ENCODE measurements around the gene HOXB2. TPM values are rescaled to one million over a fixed set of nuclear protein-coding genes. Genes with fewer than 3 reads are reported as not detected.
"Not testable (repeated sequence)": the region's sequence is repeated elsewhere in the genome, so short reads cannot be mapped to it uniquely, and the experiment has no call there.

The HOXB2 gene
- total RNA-seq, 3 donors from 2014 or later, result 0.93 to 32.4 (median 3.3) TPM

GRCh38 chr17:48510761-48511604 is 33.9 kb downstream of the HOXB2 start:
- Histone ChIP-seq H3K4me1 (ENCODE audit: low read depth) (peaks cover 6% of the 10 kb centered on the region), H3K4me3 (no peak overlapping the region), H3K9me3 (no peaks in the 10 kb centered on the region), H3K36me3 (ENCODE audit: low read depth) (no peaks in the 10 kb centered on the region)
- intact Hi-C loops (cut with DNase I, micrococcal nuclease), result no loop called here
- ATAC-seq (no peak), DNase-seq (no peak)
- TF ChIP-seq CTCF (IDR thresholded peaks at IDR 0.05), result no peak

- DNase-seq, result no peak
- H3K4me1 ChIP-seq (ENCODE audit: low read depth), result peaks cover 9% of the 10 kb centered on the region
- intact Hi-C loops (cut with DNase I, micrococcal nuclease), result no loop called here
- TF ChIP-seq CTCF (IDR thresholded peaks at IDR 0.05), result no peak
- ATAC-seq, result no peak
- no peak overlapping the region for H3K4me3 ChIP-seq
- H3K9me3 ChIP-seq, result no peaks in the 10 kb centered on the region
- H3K36me3 ChIP-seq (ENCODE audit: low read depth), result no peaks in the 10 kb centered on the region
Measured at GRCh38 chr17:48510381-48510760, 34.5 kb downstream of the HOXB2 start.

GRCh38 chr17:48509708-48510107 is 35.2 kb downstream of the HOXB2 start:
- H3K4me3 ChIP-seq; H3K9me3 ChIP-seq; ATAC-seq; DNase-seq; intact Hi-C loops (cut with DNase I, micrococcal nuclease); H3K36me3 ChIP-seq (ENCODE audit: low read depth): not testable (repeated sequence)
- H3K4me1 ChIP-seq (ENCODE audit: low read depth), result peaks cover 12% of the 10 kb centered on the region

GRCh38 chr17:48506246-48506645 is 38.7 kb downstream of the HOXB2 start:
- ATAC-seq (no peak), DNase-seq (no peak)
- no peaks in the 10 kb centered on the region for H3K36me3 ChIP-seq (ENCODE audit: low read depth)
- intact Hi-C loops (cut with DNase I, micrococcal nuclease), result no loop called here
- H3K4me3 ChIP-seq, result no peak overlapping the region
- H3K9me3 ChIP-seq, result no peaks in the 10 kb centered on the region
- peaks cover 6% of the 10 kb centered on the region for H3K4me1 ChIP-seq (ENCODE audit: low read depth)
- no peak for TF ChIP-seq CTCF (IDR thresholded peaks at IDR 0.05)

GRCh38 chr17:48505788-48506187 is 39.1 kb downstream of the HOXB2 start:
- peak in 1 of 3 donors; percentile 14 for DNase-seq
- Histone ChIP-seq H3K4me1 (ENCODE audit: low read depth) (peaks cover 6% of the 10 kb centered on the region), H3K4me3 (no peak overlapping the region), H3K9me3 (no peaks in the 10 kb centered on the region), H3K36me3 (ENCODE audit: low read depth) (no peaks in the 10 kb centered on the region)
- intact Hi-C loops (cut with DNase I, micrococcal nuclease), result no loop called here
- peak; percentile 87 for ATAC-seq
- no peak for TF ChIP-seq CTCF (IDR thresholded peaks at IDR 0.05)

- Histone ChIP-seq H3K4me1 (ENCODE audit: low read depth) (peaks cover 6% of the 10 kb centered on the region), H3K36me3 (ENCODE audit: low read depth) (no peaks in the 10 kb centered on the region), H3K9me3 (no peaks in the 10 kb centered on the region), H3K4me3 (no peak overlapping the region)
- intact Hi-C loops (cut with DNase I, micrococcal nuclease), result no loop called here
- ATAC-seq (peak; percentile 54), DNase-seq (no peak)
- TF ChIP-seq CTCF (IDR thresholded peaks at IDR 0.05), result no peak
Measured at GRCh38 chr17:48504953-48505352, 40.0 kb downstream of the HOXB2 start.

Data from mucosa of descending colon (tissue), 3 donors.